GM12878 (cell line): ENCODE results near the gene RAI14. TPM values are rescaled to one million over a fixed set of nuclear protein-coding genes. Genes with fewer than 3 reads are reported as not detected.

ENCODE experiments used
- ATAC-seq: fragments of 200-7000 bp; cut with Tn5 transposase; 3 replicates; pipeline ENCODE4 v1.9.1; 2020; ENCODE audit warnings: mild to moderate bottlenecking, moderate library complexity
- BruUV-seq: library from RNA; stranded (reverse); fragments of 400-500 nt; replicated peaks from 2 replicates; lab custom pipeline; 2021; lab: Mats Ljungman, UMichigan
- CTCF ChIA-PET: fragments of 300-600 bp; sonication (Branson Sonifier 250); formaldehyde crosslinking; extraction: SDS; loops from one replicate; lab custom pipeline; 2021; ENCODE audit warnings: inconsistent platforms; lab: Yijun Ruan, JAX
- POLR2A ChIA-PET: fragments of 350-600 bp; formaldehyde crosslinking; extraction: SDS; loops from one replicate; lab custom pipeline; 2021; ENCODE audit warnings: inconsistent platforms; lab: Charles Lee
- RAD21 ChIA-PET: fragments of 300-600 bp; sonication (Branson Sonifier 250); formaldehyde crosslinking; loops from one replicate; lab custom pipeline; 2023; ENCODE audit warnings: antibody characterized with exemption; ENCODE audit not compliant: unreplicated experiment; lab: Charles Lee
- SMC1A ChIA-PET: fragments of 300-600 bp; sonication (Branson Sonifier 250); formaldehyde crosslinking; loops from one replicate; lab custom pipeline; 2023; ENCODE audit not compliant: unreplicated experiment, uncharacterized antibody; lab: Charles Lee
- DNase-seq: peaks from one replicate; pipeline ENCODE4 v3.0.0-alpha.2; 2011; ENCODE audit warnings: low read depth, low spot score
- FAIRE-seq: peaks from 3 replicates; lab custom pipeline; 2011; peaks lifted over from hg19 to GRCh38; lab: Jason Lieb, UNC
- H2AFZ ChIP-seq: 2 replicates; pipeline ENCODE4 v1.6.0; 2011; ENCODE audit warnings: low read depth, low read length, control low read depth; ENCODE audit not compliant: control insufficient read depth
- H3K27ac ChIP-seq: 2 replicates; pipeline ENCODE4 v1.5.1; 2011; ENCODE audit warnings: control low read depth; ENCODE audit not compliant: control insufficient read depth, insufficient read depth
- H3K27me3 ChIP-seq, 2 experiments: replicated peaks in 1 of 2; 2 replicates each; pipeline versions ENCODE4 v1.6.0 to v1.6.1; 2011; ENCODE audit warnings: low read length in 1 of 2; ENCODE audit not compliant: control insufficient read depth in 2 of 2, insufficient read depth in 2 of 2
- H3K36me3 ChIP-seq, 2 experiments: 2 replicates each; pipeline ENCODE4 v1.5.1; 2011; ENCODE audit warnings: low read length in 1 of 2; ENCODE audit not compliant: control insufficient read depth in 2 of 2, insufficient read depth in 2 of 2
- H3K4me1 ChIP-seq: 2 replicates; pipeline ENCODE4 v1.6.1; 2011; ENCODE audit warnings: mild to moderate bottlenecking, low read length, moderate library complexity, mixed read lengths; ENCODE audit not compliant: control insufficient read depth, insufficient read depth
- H3K4me2 ChIP-seq: 2 replicates; pipeline ENCODE4 v1.6.0; 2011; ENCODE audit warnings: control low read depth; ENCODE audit not compliant: control insufficient read depth, insufficient read depth
- H3K4me3 ChIP-seq: fragments of 200-600 bp; sonication (generic); 2 replicates; pipeline ENCODE4 v1.5.1; 2016
- H3K79me2 ChIP-seq: 2 replicates; pipeline ENCODE4 v1.6.0; 2011; ENCODE audit warnings: low read length; ENCODE audit not compliant: control insufficient read depth, insufficient read depth
- H3K9ac ChIP-seq: 2 replicates; pipeline ENCODE4 v1.8.0; 2011; ENCODE audit warnings: low read length, control low read depth, mixed read lengths; ENCODE audit not compliant: control insufficient read depth, insufficient read depth
- H3K9me3 ChIP-seq: replicated peaks from 3 replicates; pipeline ENCODE4 v1.5.1; 2011; ENCODE audit warnings: mild to moderate bottlenecking, low read length; ENCODE audit not compliant: control insufficient read depth, insufficient read depth
- H4K20me1 ChIP-seq: 2 replicates; pipeline ENCODE4 v1.6.0; 2011; ENCODE audit not compliant: control insufficient read depth, insufficient read depth
- ATF7 ChIP-seq: fragments of 450-650 bp; IDR thresholded peaks from 2 replicates; pipeline ENCODE4 v1.6.1; 2016; ENCODE audit warnings: low read depth, mild to moderate bottlenecking
- BRCA1 ChIP-seq: IDR thresholded peaks from 2 replicates; pipeline ENCODE4 v1.6.1; 2011; ENCODE audit warnings: low read depth, low read length, improper control_type of control experiment
- ETV6 ChIP-seq, 2 experiments: fragments of 450-650 bp in 1 of 2; IDR thresholded peaks in 1 of 2; conservative IDR thresholded peaks in 1 of 2; 2 replicates each; pipeline ENCODE4 v1.6.1; 2014; ENCODE audit warnings: antibody characterized with exemption in 1 of 2, borderline replicate concordance in 1 of 2, low read depth in 1 of 2, mild to moderate bottlenecking in 1 of 2, moderate library complexity in 1 of 2
- FOXM1 ChIP-seq: IDR thresholded peaks from 2 replicates; pipeline ENCODE4 v1.6.1; 2012; ENCODE audit warnings: low read depth, mild to moderate bottlenecking, inconsistent platforms, low read length, moderate library complexity
- JUND ChIP-seq: IDR thresholded peaks from 2 replicates; pipeline ENCODE4 v1.6.1; 2012; ENCODE audit warnings: low read depth, mild to moderate bottlenecking, low read length, improper control_type of control experiment, moderate library complexity
- LARP7 ChIP-seq: fragments of 450-650 bp; IDR thresholded peaks from 2 replicates; pipeline ENCODE4 v1.6.1; 2017; ENCODE audit warnings: mild to moderate bottlenecking
- MEF2A ChIP-seq: IDR thresholded peaks from 2 replicates; pipeline ENCODE4 v1.6.1; 2011; ENCODE audit warnings: low read depth, mild to moderate bottlenecking, low read length, moderate library complexity; ENCODE audit not compliant: insufficient read depth
- NFIC ChIP-seq: IDR thresholded peaks from 2 replicates; pipeline ENCODE4 v1.6.1; 2012; ENCODE audit warnings: low read depth, mild to moderate bottlenecking, inconsistent platforms, low read length, moderate library complexity
- NFYA ChIP-seq: IDR thresholded peaks from 2 replicates; pipeline ENCODE4 v1.6.1; 2011; ENCODE audit warnings: low read depth, mild to moderate bottlenecking, low read length, improper control_type of control experiment, borderline replicate concordance
- NR2C2 ChIP-seq: IDR thresholded peaks from 2 replicates; pipeline ENCODE4 v1.6.1; 2011; ENCODE audit warnings: borderline replicate concordance, low read depth; ENCODE audit not compliant: control insufficient read depth, insufficient read length
- POLR2AphosphoS5 ChIP-seq: IDR thresholded peaks from 2 replicates; pipeline ENCODE4 v1.6.1; 2011; ENCODE audit warnings: mild to moderate bottlenecking, low read length, inconsistent platforms
- SPI1 ChIP-seq: IDR thresholded peaks from 2 replicates; pipeline ENCODE4 v1.6.1; 2011; ENCODE audit warnings: low read depth, mild to moderate bottlenecking, low read length, moderate library complexity, borderline replicate concordance; ENCODE audit not compliant: insufficient read depth
- STAT1 ChIP-seq: fragments of 450-650 bp; conservative IDR thresholded peaks from 2 replicates; pipeline ENCODE4 v1.6.1; 2014; ENCODE audit warnings: antibody characterized with exemption, mild to moderate bottlenecking
- YY1 ChIP-seq: IDR thresholded peaks from 2 replicates; pipeline ENCODE4 v1.6.1; 2011; ENCODE audit warnings: low read depth, mild to moderate bottlenecking, low read length
- ZNF274 ChIP-seq: IDR thresholded peaks from one replicate; pipeline ENCODE4 v1.8.0; 2011; ENCODE audit not compliant: insufficient read length, insufficient read depth
- WGBS: methylation state at CpG from one replicate; pipeline ENCODE4 v1.1.6; 2016; ENCODE audit warnings: low lambda C conversion rate; ENCODE audit not compliant: insufficient replicate concordance, insufficient coverage; ENCODE audit errors: missing lambda C conversion rate; 5-methylcytosine and 5-hydroxymethylcytosine counted together
- in situ Hi-C: fragments of 300-500 bp; cut with MboI; formaldehyde crosslinking; loops from 9 replicates; pipeline ENCODE4 v1.14.3; 2018; ENCODE audit warnings: mixed read lengths
- intact Hi-C: fragments of 100-400 bp; cut with micrococcal nuclease; formaldehyde crosslinking; loops from one replicate; pipeline ENCODE4 v1.14.2; 2022; ENCODE audit not compliant: unreplicated experiment
- polyA plus RNA-seq, 11 experiments: library from polyadenylated mRNA; depleted of rRNA in 4 of 11; unstranded in 6 of 11; stranded (reverse) in 5 of 11; fragments of >200 nt; fragmentation: Nextera tagmentation in 4 of 11; fragmentation: Illumina TruSeq in 1 of 11; extraction: Ambion mirVana in 4 of 11; extraction: Trizol in 1 of 11; gene quantifications; 1 replicate in 1 of 11; 2 replicates in 10 of 11; pipeline versions ENCODE4 v1.2.1 to v1.2.3, GENCODE V29; 2011 to 2016; ENCODE audit warnings: inconsistent platforms in 2 of 11, missing spikeins in 2 of 11, low read depth in 1 of 11
- total RNA-seq, 4 experiments: library from RNA; depleted of rRNA in 3 of 4; stranded (reverse); fragments of >200 nt in 3 of 4; fragmentation: Illumina TruSeq in 1 of 4; extraction: Trizol in 1 of 4; gene quantifications; 2 replicates each; pipeline versions ENCODE4 v1.2.1 to v1.2.3, GENCODE V29; 2013 to 2021
- TF ChIP-seq, protein P1 (sequence below): fragments of 450-650 bp; formaldehyde crosslinking; IDR thresholded peaks from 2 replicates; pipeline ENCODE4 v1.5.0; 2022; ENCODE audit warnings: mild to moderate bottlenecking, missing genetic modification characterization

Gene RAI14
- total and polyA plus RNA-seq, 10 of the 15 experiments (the other 5 are each of a cell fraction or from before 2014, with no cell fraction given), result 0.18 to 4.6 (median 1.9) TPM

DNA sequence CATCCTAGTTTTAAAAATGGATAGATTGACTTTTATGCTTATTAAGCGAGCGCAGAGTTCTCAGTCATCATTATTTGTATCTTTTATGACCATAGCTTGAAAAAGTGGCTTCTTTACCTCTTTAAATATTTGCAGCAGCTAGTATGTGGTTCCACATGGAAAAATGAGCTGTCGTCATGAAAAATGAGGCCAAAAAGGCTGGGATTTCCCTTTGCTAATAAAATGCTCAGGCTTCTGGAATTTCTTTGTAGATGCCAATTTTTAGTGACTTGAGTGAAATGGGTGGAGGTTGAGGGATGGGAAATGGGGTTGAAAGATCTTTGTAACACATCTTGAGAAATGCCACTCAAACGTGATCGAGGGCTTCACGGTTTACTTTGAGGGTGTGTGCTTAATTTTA is 35.2 kb downstream of the RAI14 start:
- SMC1A ChIA-PET, result no interaction called here
- Histone ChIP-seq H3K9ac (no peak overlapping the region), H3K4me3 (no peak overlapping the region), H4K20me1 (no peaks in the 10 kb centered on the region), H2AFZ (no peak overlapping the region), H3K27me3 (no peaks in the 10 kb centered on the region), H3K4me2 (no peak overlapping the region), H3K4me1 (no peaks in the 10 kb centered on the region), H3K27ac (no peak overlapping the region), H3K36me3 (no peaks in the 10 kb centered on the region), H3K79me2 (no peaks in the 10 kb centered on the region), H3K9me3 (no peaks in the 10 kb centered on the region)
- POLR2A ChIA-PET, result no interaction called here
- RAD21 ChIA-PET, result no interaction called here
- BruUV-seq, result no TSS peak
- FAIRE-seq, result no peak
- DNase-seq, result no peak
- ATAC-seq, result no peak
- WGBS, result 40% methylated on average over 6 of the region's 6 CpGs
- CTCF ChIA-PET, result no interaction called here
- TF ChIP-seq POLR2AphosphoS5 (no peak), ATF7 (no peak), ETV6 (conservative IDR thresholded peaks at IDR 0.05 in 1 of 2, IDR thresholded peaks at IDR 0.05 in 1 of 2; ENCODE audit: borderline replicate concordance in 1 of 2, low read depth in 1 of 2) (no peak), ZNF274 (no peak)
- intact Hi-C loops, result no loop called here
- in situ Hi-C loops, result no loop called here

- ChIA-PET POLR2A (no interaction called here), SMC1A (no interaction called here), CTCF (no interaction called here), RAD21 (no interaction called here)
- H2AFZ ChIP-seq, result no peak overlapping the region
- H4K20me1 ChIP-seq, result no peaks in the 10 kb centered on the region
- H3K9ac ChIP-seq, result no peak overlapping the region
- ATAC-seq, result no peak
- H3K36me3 ChIP-seq, result no peaks in the 10 kb centered on the region
- no peaks in the 10 kb centered on the region for H3K27me3 ChIP-seq
- no peak overlapping the region for H3K27ac ChIP-seq
- DNase-seq, result no peak
- FAIRE-seq, result no peak
- 38% methylated on average over 6 of the region's 6 CpGs for WGBS
- no peaks in the 10 kb centered on the region for H3K9me3 ChIP-seq
- BruUV-seq, result no TSS peak
- H3K4me1 ChIP-seq, result no peaks in the 10 kb centered on the region
- intact Hi-C loops (no loop called here), in situ Hi-C loops (no loop called here)
- H3K4me3 ChIP-seq, result no peak overlapping the region
- H3K79me2 ChIP-seq, result no peaks in the 10 kb centered on the region
- H3K4me2 ChIP-seq, result no peak overlapping the region
- TF ChIP-seq, protein P1, sequence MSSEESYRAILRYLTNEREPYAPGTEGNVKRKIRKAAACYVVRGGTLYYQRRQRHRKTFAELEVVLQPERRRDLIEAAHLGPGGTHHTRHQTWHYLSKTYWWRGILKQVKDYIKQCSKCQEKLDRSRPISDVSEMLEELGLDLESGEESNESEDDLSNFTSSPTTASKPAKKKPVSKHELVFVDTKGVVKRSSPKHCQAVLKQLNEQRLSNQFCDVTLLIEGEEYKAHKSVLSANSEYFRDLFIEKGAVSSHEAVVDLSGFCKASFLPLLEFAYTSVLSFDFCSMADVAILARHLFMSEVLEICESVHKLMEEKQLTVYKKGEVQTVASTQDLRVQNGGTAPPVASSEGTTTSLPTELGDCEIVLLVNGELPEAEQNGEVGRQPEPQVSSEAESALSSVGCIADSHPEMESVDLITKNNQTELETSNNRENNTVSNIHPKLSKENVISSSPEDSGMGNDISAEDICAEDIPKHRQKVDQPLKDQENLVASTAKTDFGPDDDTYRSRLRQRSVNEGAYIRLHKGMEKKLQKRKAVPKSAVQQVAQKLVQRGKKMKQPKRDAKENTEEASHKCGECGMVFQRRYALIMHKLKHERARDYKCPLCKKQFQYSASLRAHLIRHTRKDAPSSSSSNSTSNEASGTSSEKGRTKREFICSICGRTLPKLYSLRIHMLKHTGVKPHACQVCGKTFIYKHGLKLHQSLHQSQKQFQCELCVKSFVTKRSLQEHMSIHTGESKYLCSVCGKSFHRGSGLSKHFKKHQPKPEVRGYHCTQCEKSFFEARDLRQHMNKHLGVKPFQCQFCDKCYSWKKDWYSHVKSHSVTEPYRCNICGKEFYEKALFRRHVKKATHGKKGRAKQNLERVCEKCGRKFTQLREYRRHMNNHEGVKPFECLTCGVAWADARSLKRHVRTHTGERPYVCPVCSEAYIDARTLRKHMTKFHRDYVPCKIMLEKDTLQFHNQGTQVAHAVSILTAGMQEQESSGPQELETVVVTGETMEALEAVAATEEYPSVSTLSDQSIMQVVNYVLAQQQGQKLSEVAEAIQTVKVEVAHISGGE (CRISPR knock-in tag), result no peak
- TF ChIP-seq YY1 (no peak), NFIC (no peak), JUND (no peak), NR2C2 (no peak), MEF2A (no peak), ZNF274 (no peak), SPI1 (no peak), NFYA (no peak), BRCA1 (no peak), FOXM1 (no peak), STAT1 (no peak), LARP7 (no peak)
Measured at GRCh38 chr5:34692786-34693185, 36.7 kb downstream of the RAI14 start.
